Measurements from ENCODE around the gene RPL13A. TPM values are rescaled to one million over a fixed set of nuclear protein-coding genes. Genes with fewer than 3 reads are reported as not detected.
A peak's percentile ranks its signal among the peaks of the same experiment; 100 is the strongest.

Gene RPL13A
- total RNA-seq, 2 donors from 2014 or later, result 1,758 to 2,456 TPM

- ATAC-seq, result no peak
- Histone ChIP-seq H3K36me3 (replicated peaks in 1 of 2; ENCODE audit: insufficient read depth in 1 of 2, low read depth in 2 of 2) (no peaks in the 10 kb centered on the region), H3K4me3 (no peak overlapping the region), H3K9me3 (no peaks in the 10 kb centered on the region), H3K27me3 (no peaks in the 10 kb centered on the region), H3K4me1 (peaks cover 15% of the 10 kb centered on the region), H3K27ac (no peak overlapping the region)
- intact Hi-C loops (cut with DNase I), result no loop called here
- TF ChIP-seq, protein P1, sequence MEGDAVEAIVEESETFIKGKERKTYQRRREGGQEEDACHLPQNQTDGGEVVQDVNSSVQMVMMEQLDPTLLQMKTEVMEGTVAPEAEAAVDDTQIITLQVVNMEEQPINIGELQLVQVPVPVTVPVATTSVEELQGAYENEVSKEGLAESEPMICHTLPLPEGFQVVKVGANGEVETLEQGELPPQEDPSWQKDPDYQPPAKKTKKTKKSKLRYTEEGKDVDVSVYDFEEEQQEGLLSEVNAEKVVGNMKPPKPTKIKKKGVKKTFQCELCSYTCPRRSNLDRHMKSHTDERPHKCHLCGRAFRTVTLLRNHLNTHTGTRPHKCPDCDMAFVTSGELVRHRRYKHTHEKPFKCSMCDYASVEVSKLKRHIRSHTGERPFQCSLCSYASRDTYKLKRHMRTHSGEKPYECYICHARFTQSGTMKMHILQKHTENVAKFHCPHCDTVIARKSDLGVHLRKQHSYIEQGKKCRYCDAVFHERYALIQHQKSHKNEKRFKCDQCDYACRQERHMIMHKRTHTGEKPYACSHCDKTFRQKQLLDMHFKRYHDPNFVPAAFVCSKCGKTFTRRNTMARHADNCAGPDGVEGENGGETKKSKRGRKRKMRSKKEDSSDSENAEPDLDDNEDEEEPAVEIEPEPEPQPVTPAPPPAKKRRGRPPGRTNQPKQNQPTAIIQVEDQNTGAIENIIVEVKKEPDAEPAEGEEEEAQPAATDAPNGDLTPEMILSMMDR (IDR thresholded peaks at IDR 0.05), result no peak
- WGBS, 2 donors, result 68 to 80% methylated on average over 8 of the region's 8 CpGs
- DNase-seq, result no peak
Measured at GRCh38 chr19:49534632-49535385, 47.4 kb downstream of the RPL13A start.

GRCh38 chr19:49536921-49537462 is 49.6 kb downstream of the RPL13A start:
- WGBS, 2 donors, result 87 to 90% methylated on average over 12 to 14 of the region's 22 CpGs
- Histone ChIP-seq H3K4me1 (peaks cover 15% of the 10 kb centered on the region), H3K9me3 (no peaks in the 10 kb centered on the region), H3K27ac (no peak overlapping the region), H3K36me3 (replicated peaks in 1 of 2; ENCODE audit: insufficient read depth in 1 of 2, low read depth in 2 of 2) (no peaks in the 10 kb centered on the region), H3K27me3 (no peaks in the 10 kb centered on the region), H3K4me3 (no peak overlapping the region)
- DNase-seq (no peak), ATAC-seq (no peak)
- TF ChIP-seq POLR2A (IDR thresholded peaks at IDR 0.05), result no peak
- TF ChIP-seq, protein P1 (IDR thresholded peaks at IDR 0.05), result no peak
- intact Hi-C loops (cut with DNase I), result no loop called here

DNA sequence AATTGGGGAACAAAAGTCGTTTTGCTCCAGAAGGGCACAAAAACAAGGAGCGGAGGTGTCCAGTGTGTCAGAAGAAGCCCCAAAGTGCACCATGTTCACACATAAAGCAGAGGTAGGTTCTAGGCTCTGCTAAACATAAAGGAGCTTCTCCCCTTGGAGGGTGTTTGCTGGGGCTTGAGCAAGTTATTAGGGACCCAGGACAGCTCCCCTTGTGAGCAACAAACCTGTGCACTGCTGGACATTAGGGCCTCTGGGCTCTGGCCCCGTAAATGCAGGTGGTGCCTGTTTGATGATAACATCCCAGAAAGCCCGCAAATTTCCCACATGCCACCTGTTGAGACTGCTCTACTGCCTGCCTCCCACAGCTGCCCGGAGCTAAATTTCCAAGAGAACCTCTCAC is 51.2 kb downstream of the RPL13A start:
- no peak for DNase-seq
- no peak for TF ChIP-seq POLR2A (IDR thresholded peaks at IDR 0.05)
- TF ChIP-seq, protein P1 (IDR thresholded peaks at IDR 0.05), result no peak
- H3K36me3 ChIP-seq (replicated peaks in 1 of 2; ENCODE audit: insufficient read depth in 1 of 2, low read depth in 2 of 2), result no peaks in the 10 kb centered on the region

GRCh38 chr19:49539192-49539952 is 52.0 kb downstream of the RPL13A start:
- Histone ChIP-seq H3K4me3 (no peak overlapping the region), H3K9me3 (no peaks in the 10 kb centered on the region), H3K27ac (no peak overlapping the region), H3K36me3 (replicated peaks in 1 of 2; ENCODE audit: insufficient read depth in 1 of 2, low read depth in 2 of 2) (no peaks in the 10 kb centered on the region), H3K4me1 (peaks cover 3% of the 10 kb centered on the region), H3K27me3 (no peaks in the 10 kb centered on the region)
- DNase-seq (no peak), ATAC-seq (no peak)
- TF ChIP-seq, protein P1 (IDR thresholded peaks at IDR 0.05), result no peak
- no peak for TF ChIP-seq POLR2A (IDR thresholded peaks at IDR 0.05)
- intact Hi-C loops (cut with DNase I), result no loop called here
- 95% methylated on average over 12 to 13 of the region's 13 CpGs for WGBS, 2 donors

More for the DNA sequence above, 51.2 kb downstream of the RPL13A start:
- Histone ChIP-seq H3K9me3 (no peaks in the 10 kb centered on the region), H3K27ac (no peak overlapping the region), H3K4me1 (peaks cover 10% of the 10 kb centered on the region), H3K4me3 (no peak overlapping the region), H3K27me3 (no peaks in the 10 kb centered on the region)
- 74 to 76% methylated on average over 5 of the region's 5 CpGs for WGBS, 2 donors
- no peak for ATAC-seq
- intact Hi-C loops (cut with DNase I), result no loop called here

MicroRNAs encoded within 50 kb of the gene (microRNA counts, 767-probe panel; counts per million panel counts)
- microRNA hsa-miR-150-5p, result 7,304 to 9,905 counts per million in 2 donors

Small RNA genes within 50 kb of the gene (microRNA-seq; reads per million reads assigned to microRNA genes)
- 300 to 307 reads per million in 2 donors for gene MIR150 (ENCODE audit: borderline number of aligned reads in 2 of 2, borderline replicate concordance in 2 of 2)

Small RNA genes within 50 kb of the gene (small RNA-seq; reads per million reads assigned to genes)
- gene COX6CP7 (not detected), gene MIR150 (12.6 reads per million, percentile 92 among the genes with 10 or more reads in this experiment), gene SNORD32A (not detected), gene SNORD33 (not detected), gene SNORD34 (not detected), gene SNORD35A (not detected), gene SNORD35B (not detected)

Other genes with a start within 250 kb of the RPL13A start
- gene SLC6A16, start 162.4 kb upstream of the RPL13A start, total RNA-seq, result 1 to 10 TPM in 1 of 2 donors, under 1 TPM in 1; 0.99 to 1.6 TPM
- gene CD37, start 152.2 kb upstream of the RPL13A start, total RNA-seq, result 1 to 10 TPM; 4.0 to 6.2 TPM
- 10 to 100 TPM; 12.2 to 15.2 TPM for gene TEAD2, start 125.2 kb upstream of the RPL13A start, total RNA-seq
- not detected for gene DKKL1, start 123.7 kb upstream of the RPL13A start, total RNA-seq
- gene KASH5, start 99.4 kb upstream of the RPL13A start, total RNA-seq, result 1 to 10 TPM in 1 of 2 donors, under 1 TPM in 1; 0.66 to 2.6 TPM
- not detected for gene PTH2, start 64.2 kb upstream of the RPL13A start, total RNA-seq
- gene GFY, start 62.2 kb upstream of the RPL13A start, total RNA-seq, result not detected
- under 1 TPM in 1 of 2 donors, not detected in 1; 0.26 TPM for gene SLC17A7, start 46.1 kb upstream of the RPL13A start, total RNA-seq
- gene PIH1D1, start 35.8 kb upstream of the RPL13A start, total RNA-seq, result 10 to 100 TPM; 57.0 to 63.3 TPM
- gene ALDH16A1, start 34.4 kb upstream of the RPL13A start, total RNA-seq, result 10 to 100 TPM; 25.9 to 38.9 TPM
- under 1 TPM; 0.52 to 0.66 TPM for gene FLT3LG, start 13.4 kb upstream of the RPL13A start, total RNA-seq
- 1,000 to 10,000 TPM; 1,400 to 1,772 TPM for gene RPS11, start 8.8 kb downstream of the RPL13A start, total RNA-seq
- 100 to 1,000 TPM; 117 to 121 TPM for gene FCGRT, start 25.1 kb downstream of the RPL13A start, total RNA-seq
- gene RCN3, start 40.4 kb downstream of the RPL13A start, total RNA-seq, result 10 to 100 TPM; 11.9 to 39.9 TPM
- gene NOSIP, start 92.9 kb downstream of the RPL13A start, total RNA-seq, result 10 to 100 TPM; 50.6 to 73.2 TPM
- gene PRRG2, start 93.7 kb downstream of the RPL13A start, total RNA-seq, result 1 to 10 TPM; 2.6 to 4.9 TPM
- 10 to 100 TPM in 1 of 2 donors, 1 to 10 TPM in 1; 8.0 to 23.4 TPM for gene PRR12, start 103.6 kb downstream of the RPL13A start, total RNA-seq
- 10 to 100 TPM; 10.9 to 17.9 TPM for gene RRAS, start 152.5 kb downstream of the RPL13A start, total RNA-seq
- gene SCAF1, start 154.6 kb downstream of the RPL13A start, total RNA-seq, result 10 to 100 TPM; 16.1 to 36.6 TPM
- 100 to 1,000 TPM in 1 of 2 donors, 10 to 100 TPM in 1; 46.7 to 134 TPM for gene IRF3, start 178.2 kb downstream of the RPL13A start, total RNA-seq
- 1 to 10 TPM; 3.6 to 5.6 TPM for gene BCL2L12, start 178.3 kb downstream of the RPL13A start, total RNA-seq
- gene PRMT1, start 189.7 kb downstream of the RPL13A start, total RNA-seq, result 10 to 100 TPM; 45.4 to 71.2 TPM
- gene ADM5, start 202.0 kb downstream of the RPL13A start, total RNA-seq, result 1 to 10 TPM in 1 of 2 donors, not detected in 1; 1.6 TPM
- 1 to 10 TPM in 1 of 2 donors, under 1 TPM in 1; 0.66 to 3.4 TPM for gene CPT1C, start 203.5 kb downstream of the RPL13A start, total RNA-seq

Data from body of pancreas (tissue), 4 donors.